Activated CD8-positive, alpha-beta memory T cell treated with anti-CD3 and anti-CD28 coated beads for 36 hours (primary cell): ENCODE measurements around the gene KY. TPM values are rescaled to one million over a fixed set of nuclear protein-coding genes. Genes with fewer than 3 reads are reported as not detected.

Experiments
- CTCF ChIA-PET: fragments of 350-600 bp; sonication (Branson Sonifier 250); formaldehyde crosslinking; loops from one replicate; lab custom pipeline; 2021; ENCODE audit warnings: antibody characterized with exemption; lab: Charles Lee
- POLR2A ChIA-PET: fragments of 350-600 bp; sonication (Branson Sonifier 250); formaldehyde crosslinking; loops from one replicate; lab custom pipeline; 2021; ENCODE audit warnings: antibody characterized with exemption; lab: Charles Lee
- total RNA-seq, 2 experiments: library from RNA; stranded (reverse); gene quantifications; one replicate each; pipeline ENCODE4 v1.2.3, GENCODE V29; 2021

Gene KY
- total RNA-seq, 2 experiments from 2014 or later, result not detected

GRCh38 chr3:134649106-134649705, 1.6 kb downstream of the KY start:
- POLR2A ChIA-PET, result no interaction called here
- CTCF ChIA-PET, result no interaction called here

- ChIA-PET CTCF (no interaction called here), POLR2A (no interaction called here)
Observed at GRCh38 chr3:134647902-134648760, 2.7 kb downstream of the KY start.

GRCh38 chr3:134646086-134646485, 4.7 kb downstream of the KY start:
- CTCF ChIA-PET, result no interaction called here
- POLR2A ChIA-PET, result no interaction called here

GRCh38 chr3:134645515-134645914, 5.3 kb downstream of the KY start:
- CTCF ChIA-PET, result no interaction called here
- POLR2A ChIA-PET, result no interaction called here

GRCh38 chr3:134644731-134645514, 5.9 kb downstream of the KY start:
- POLR2A ChIA-PET, result no interaction called here
- CTCF ChIA-PET, result no interaction called here

GRCh38 chr3:134643150-134643675, 7.6 kb downstream of the KY start:
- POLR2A ChIA-PET, result no interaction called here
- CTCF ChIA-PET, result no interaction called here

GRCh38 chr3:134642445-134643149, 8.2 kb downstream of the KY start:
- CTCF ChIA-PET, result no interaction called here
- POLR2A ChIA-PET, result no interaction called here

GRCh38 chr3:134641671-134642300, 9.0 kb downstream of the KY start:
- CTCF ChIA-PET, result no interaction called here
- POLR2A ChIA-PET, result no interaction called here

GRCh38 chr3:134640872-134641470, 9.9 kb downstream of the KY start:
- POLR2A ChIA-PET, result no interaction called here
- CTCF ChIA-PET, result interaction anchor here (1.8 kb wide), 1 partner anchor 40 kb away, joined by 4 read pairs; no protein-coding TSS in a partner anchor

GRCh38 chr3:134640378-134640777, 10.4 kb downstream of the KY start:
- CTCF ChIA-PET, result interaction anchor here (0.6 to 1.8 kb wide), 2 partner anchors 14 to 40 kb away, joined by 3 to 4 read pairs; no protein-coding TSS in a partner anchor
- POLR2A ChIA-PET, result no interaction called here

- POLR2A ChIA-PET, result no interaction called here
- CTCF ChIA-PET, result no interaction called here
Observed at GRCh38 chr3:134638385-134639030, 12.3 kb downstream of the KY start.

GRCh38 chr3:134636406-134636805, 14.4 kb downstream of the KY start:
- CTCF ChIA-PET, result no interaction called here
- POLR2A ChIA-PET, result no interaction called here

GRCh38 chr3:134630506-134630905, 20.3 kb downstream of the KY start:
- CTCF ChIA-PET, result no interaction called here
- POLR2A ChIA-PET, result no interaction called here

GRCh38 chr3:134628884-134629283, 21.9 kb downstream of the KY start:
- ChIA-PET POLR2A (no interaction called here), CTCF (no interaction called here)

GRCh38 chr3:134627831-134628230, 23.0 kb downstream of the KY start:
- ChIA-PET CTCF (no interaction called here), POLR2A (no interaction called here)

GRCh38 chr3:134625885-134626741, 24.7 kb downstream of the KY start:
- ChIA-PET POLR2A (no interaction called here), CTCF (interaction anchor here (0.6 kb wide), 1 partner anchor 14 kb away, joined by 3 read pairs; no protein-coding TSS in a partner anchor)

GRCh38 chr3:134625462-134625861, 25.4 kb downstream of the KY start:
- ChIA-PET POLR2A (no interaction called here), CTCF (no interaction called here)
